Measurements from ENCODE around the gene MLXIPL. TPM values are rescaled to one million over a fixed set of nuclear protein-coding genes. Genes with fewer than 3 reads are reported as not detected.
"Not testable (repeated sequence)": the region's sequence is repeated elsewhere in the genome, so short reads cannot be mapped to it uniquely, and the experiment has no call there.

MLXIPL gene
- total RNA-seq, 2 experiments from 2014 or later: not detected

DNA sequence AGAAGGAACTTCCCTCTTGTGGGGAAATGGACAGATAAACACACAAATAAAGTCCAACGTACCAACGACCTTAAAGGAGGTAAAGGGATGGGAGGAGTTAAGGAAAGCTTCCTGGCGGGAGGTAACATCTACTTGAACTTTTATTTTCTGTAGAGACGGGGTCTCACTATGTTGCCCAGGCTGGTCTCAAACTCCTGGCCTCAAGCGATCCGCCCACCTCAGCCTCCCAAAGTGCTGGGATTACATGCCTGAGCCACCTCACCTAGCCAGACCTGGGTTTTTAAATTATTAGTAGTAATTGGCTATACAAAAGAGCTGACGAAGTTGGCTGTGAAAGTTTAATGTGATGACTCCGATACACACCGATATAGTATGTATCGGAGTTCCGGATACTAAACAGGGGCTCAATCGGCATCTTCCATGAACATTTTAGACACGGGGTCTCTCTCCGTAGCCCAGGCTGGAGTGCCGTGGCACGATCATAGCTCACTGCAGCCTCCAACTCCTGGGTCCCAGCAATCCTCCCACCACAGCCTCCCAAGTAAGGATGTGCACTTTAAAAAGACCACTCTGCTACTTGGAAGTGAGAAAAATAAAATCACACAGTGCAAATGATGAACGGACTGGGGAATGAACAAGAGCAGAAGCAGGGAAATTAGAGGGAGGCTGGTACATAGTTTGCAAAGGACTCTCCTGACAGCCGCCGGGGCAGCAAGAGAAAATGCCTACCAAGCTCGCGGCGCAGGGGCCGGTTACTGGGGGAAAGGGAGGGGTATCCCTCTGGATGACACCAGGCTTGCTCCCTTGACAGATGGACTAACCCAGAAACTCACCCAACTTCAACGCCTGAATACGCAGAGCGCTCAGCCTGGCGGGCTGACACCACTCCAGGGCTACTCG lies 67.9 kb downstream of the MLXIPL start:
- intact Hi-C loops (cut with micrococcal nuclease; ENCODE audit: unreplicated experiment): loop anchor here (1.0 kb wide), 3 partner anchors 22 to 34 kb away; partner anchors contain the start of genes BAZ1B and TBL2
- Histone ChIP-seq H3K9me3 (ENCODE audit: low read length) (no peaks in the 10 kb centered on the region), H3K79me2 (ENCODE audit: insufficient read depth, low read depth, low read length) (peaks cover 36% of the 10 kb centered on the region), H3K4me3 (ENCODE audit: low read depth, low read length, poor library complexity, severe bottlenecking) (peak overlapping the region; percentile 91), H2AFZ (ENCODE audit: low read length) (no peak overlapping the region; the same call in 1 of the 2 replicates), H3K4me1 (ENCODE audit: insufficient read depth, low read length, poor library complexity, severe bottlenecking) (peaks cover 19% of the 10 kb centered on the region), H3K27ac (ENCODE audit: low read depth, low read length, poor library complexity, severe bottlenecking) (peak overlapping the region; percentile 85), H3K36me3 (ENCODE audit: insufficient read depth, low read length) (peaks cover 36% of the 10 kb centered on the region), H3K9me2 (ENCODE audit: insufficient read depth, low read length) (no peaks in the 10 kb centered on the region), H3K4me2 (ENCODE audit: low read length) (peak overlapping the region; percentile 99), H4K20me1 (ENCODE audit: insufficient read depth, low read length) (peaks cover 6% of the 10 kb centered on the region; the same call in 1 of the 2 replicates)
- ChIA-PET CTCF (ENCODE audit: unreplicated experiment) (no interaction called here), POLR2A (interaction anchor here (0.8 to 1.7 kb wide), 5 partner anchors 9 to 35 kb away, joined by 3 to 7 read pairs (median 5); partner anchors contain the start of gene BAZ1B)
- DNase-seq (ENCODE audit: low spot score): no peak
- BruUV-seq (replicated peaks): TSS peak; percentile 62
- TF ChIP-seq, protein P1, sequence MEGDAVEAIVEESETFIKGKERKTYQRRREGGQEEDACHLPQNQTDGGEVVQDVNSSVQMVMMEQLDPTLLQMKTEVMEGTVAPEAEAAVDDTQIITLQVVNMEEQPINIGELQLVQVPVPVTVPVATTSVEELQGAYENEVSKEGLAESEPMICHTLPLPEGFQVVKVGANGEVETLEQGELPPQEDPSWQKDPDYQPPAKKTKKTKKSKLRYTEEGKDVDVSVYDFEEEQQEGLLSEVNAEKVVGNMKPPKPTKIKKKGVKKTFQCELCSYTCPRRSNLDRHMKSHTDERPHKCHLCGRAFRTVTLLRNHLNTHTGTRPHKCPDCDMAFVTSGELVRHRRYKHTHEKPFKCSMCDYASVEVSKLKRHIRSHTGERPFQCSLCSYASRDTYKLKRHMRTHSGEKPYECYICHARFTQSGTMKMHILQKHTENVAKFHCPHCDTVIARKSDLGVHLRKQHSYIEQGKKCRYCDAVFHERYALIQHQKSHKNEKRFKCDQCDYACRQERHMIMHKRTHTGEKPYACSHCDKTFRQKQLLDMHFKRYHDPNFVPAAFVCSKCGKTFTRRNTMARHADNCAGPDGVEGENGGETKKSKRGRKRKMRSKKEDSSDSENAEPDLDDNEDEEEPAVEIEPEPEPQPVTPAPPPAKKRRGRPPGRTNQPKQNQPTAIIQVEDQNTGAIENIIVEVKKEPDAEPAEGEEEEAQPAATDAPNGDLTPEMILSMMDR (conservative IDR thresholded peaks at IDR 0.05; ENCODE audit: low read length): no peak
- TF ChIP-seq EZH2phosphoT487 (IDR thresholded peaks at IDR 0.05; ENCODE audit: borderline replicate concordance, low read depth, low read length): no peak

DNA sequence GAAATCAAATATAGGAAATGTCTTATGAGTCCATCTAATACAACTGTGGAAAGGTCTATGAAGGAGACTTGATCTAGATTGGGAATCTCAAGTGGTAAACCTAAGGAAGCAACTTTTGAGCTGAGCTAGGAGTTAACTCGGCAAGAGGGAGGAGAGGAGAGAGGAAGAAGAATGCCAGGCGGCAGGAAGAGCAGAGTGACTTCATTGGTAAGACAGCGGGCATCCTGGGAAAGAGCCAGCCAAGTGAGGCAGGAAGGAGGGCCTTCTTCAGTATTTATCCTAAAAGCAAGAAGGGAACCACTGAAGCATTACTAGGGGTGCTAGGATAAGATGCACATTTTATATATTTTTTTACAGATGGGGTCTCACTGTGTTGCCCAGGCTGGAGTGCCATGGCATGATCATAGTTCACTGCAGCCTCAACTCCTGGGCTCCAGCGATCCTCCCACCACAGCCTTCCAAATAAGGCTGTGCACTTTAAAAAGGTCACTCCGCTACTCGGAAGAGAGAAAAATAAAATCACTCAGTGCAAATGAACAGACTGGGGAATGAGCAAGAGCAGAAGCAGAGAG lies 68.8 kb downstream of the MLXIPL start:
- peaks cover 6% of the 10 kb centered on the region; the same call in 1 of the 2 replicates for H4K20me1 ChIP-seq (ENCODE audit: insufficient read depth, low read length)
- no peaks in the 10 kb centered on the region for H3K9me2 ChIP-seq (ENCODE audit: insufficient read depth, low read length)
- H3K27ac ChIP-seq (ENCODE audit: low read depth, low read length, poor library complexity, severe bottlenecking): no peak overlapping the region
- H3K9me3 ChIP-seq (ENCODE audit: low read length): no peaks in the 10 kb centered on the region
- peak overlapping the region; percentile 99 for H3K4me2 ChIP-seq (ENCODE audit: low read length)
- H3K79me2 ChIP-seq (ENCODE audit: insufficient read depth, low read depth, low read length): peaks cover 36% of the 10 kb centered on the region
- TF ChIP-seq, protein P1 (conservative IDR thresholded peaks at IDR 0.05; ENCODE audit: low read length): no peak
- no peak for TF ChIP-seq EZH2phosphoT487 (IDR thresholded peaks at IDR 0.05; ENCODE audit: borderline replicate concordance, low read depth, low read length)
- no peak for DNase-seq (ENCODE audit: low spot score)
- peaks cover 44% of the 10 kb centered on the region for H3K36me3 ChIP-seq (ENCODE audit: insufficient read depth, low read length)
- peaks cover 19% of the 10 kb centered on the region for H3K4me1 ChIP-seq (ENCODE audit: insufficient read depth, low read length, poor library complexity, severe bottlenecking)
- ChIA-PET CTCF (ENCODE audit: unreplicated experiment) (no interaction called here), POLR2A (interaction anchor here (1.0 to 1.7 kb wide), 4 partner anchors 11 to 33 kb away, joined by 4 to 7 read pairs (median 6); partner anchors contain the start of gene BAZ1B)
- BruUV-seq (replicated peaks): no TSS peak
- peak overlapping the region; percentile 91 for H3K4me3 ChIP-seq (ENCODE audit: low read depth, low read length, poor library complexity, severe bottlenecking)
- intact Hi-C loops (cut with micrococcal nuclease; ENCODE audit: unreplicated experiment): no loop called here
- H2AFZ ChIP-seq (ENCODE audit: low read length): no peak overlapping the region

DNA sequence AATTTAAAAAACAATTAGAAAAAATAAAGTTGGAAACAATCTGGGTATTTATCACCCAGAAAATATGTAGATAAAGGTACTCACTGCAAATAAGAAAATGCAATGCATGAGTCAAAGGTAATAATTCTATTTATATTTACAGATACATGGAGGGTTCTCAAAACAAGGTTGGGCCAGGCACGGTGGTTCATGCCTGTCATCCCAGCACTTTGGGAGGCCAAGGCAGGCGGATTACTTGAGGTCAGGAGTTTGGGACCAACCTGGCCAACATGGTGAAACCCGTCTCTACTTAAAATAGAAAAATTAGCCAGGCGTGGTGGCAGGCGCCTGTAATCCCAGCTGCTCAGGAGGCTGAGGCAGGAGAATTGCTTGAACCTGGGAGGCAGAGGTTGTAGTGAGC lies 74.2 kb downstream of the MLXIPL start:
- H3K4me1 ChIP-seq (ENCODE audit: insufficient read depth, low read length, poor library complexity, severe bottlenecking); H3K4me3 ChIP-seq (ENCODE audit: low read depth, low read length, poor library complexity, severe bottlenecking); H4K20me1 ChIP-seq (ENCODE audit: insufficient read depth, low read length); POLR2A ChIA-PET; H3K4me2 ChIP-seq (ENCODE audit: low read length); H3K9me3 ChIP-seq (ENCODE audit: low read length); H3K9me2 ChIP-seq (ENCODE audit: insufficient read depth, low read length); intact Hi-C loops (cut with micrococcal nuclease; ENCODE audit: unreplicated experiment); BruUV-seq (replicated peaks); DNase-seq (ENCODE audit: low spot score); CTCF ChIA-PET (ENCODE audit: unreplicated experiment); H3K27ac ChIP-seq (ENCODE audit: low read depth, low read length, poor library complexity, severe bottlenecking); H2AFZ ChIP-seq (ENCODE audit: low read length): not testable (repeated sequence)
- Histone ChIP-seq H3K79me2 (ENCODE audit: insufficient read depth, low read depth, low read length) (peaks cover 30% of the 10 kb centered on the region), H3K36me3 (ENCODE audit: insufficient read depth, low read length) (peaks cover 92% of the 10 kb centered on the region)
